HG03039 (cell line): Measurements from ENCODE around the gene DOCK2.
"Not testable (repeated sequence)": the region's sequence is repeated elsewhere in the genome, so short reads cannot be mapped to it uniquely, and the experiment has no call there.

ENCODE experiments used
- ATAC-seq: cut with Tn5 transposase; IDR thresholded peaks from one replicate; pipeline ENCODE4 v1.9.1; 2021; ENCODE audit warnings: mild to moderate bottlenecking, moderate library complexity; ENCODE audit not compliant: unreplicated experiment

Gene DOCK2

GRCh38 chr5:169637085-169637548 is at the start of gene DOCK2:
DOCK2 (plus strand) TSS chr5:169637275; CDS start chr5:169637327, 52 bp downstream.
- peak; percentile 84 for ATAC-seq

GRCh38 chr5:169590602-169591001 is 46.5 kb upstream of the DOCK2 start:
- ATAC-seq = no peak

GRCh38 chr5:169591636-169592035 is 45.4 kb upstream of the DOCK2 start:
- no peak for ATAC-seq

GRCh38 chr5:169592937-169593650 is 44.0 kb upstream of the DOCK2 start:
- no peak for ATAC-seq

- no peak for ATAC-seq
Measured at GRCh38 chr5:169595172-169595820, 41.8 kb upstream of the DOCK2 start.

- ATAC-seq = no peak
Measured at GRCh38 chr5:169599451-169599850, 37.6 kb upstream of the DOCK2 start.

GRCh38 chr5:169602535-169602934 is 34.5 kb upstream of the DOCK2 start:
- ATAC-seq = no peak

- ATAC-seq = no peak
Measured at GRCh38 chr5:169606279-169606678, 30.8 kb upstream of the DOCK2 start.

GRCh38 chr5:169607882-169608281 is 29.2 kb upstream of the DOCK2 start:
- no peak for ATAC-seq

- no peak for ATAC-seq
Measured at GRCh38 chr5:169609716-169610115, 27.4 kb upstream of the DOCK2 start.

GRCh38 chr5:169610606-169611005 is 26.5 kb upstream of the DOCK2 start:
- no peak for ATAC-seq

- ATAC-seq = no peak
Measured at GRCh38 chr5:169615561-169615960, 21.5 kb upstream of the DOCK2 start.

GRCh38 chr5:169624307-169624706 is 12.8 kb upstream of the DOCK2 start:
- not testable (repeated sequence) for ATAC-seq

GRCh38 chr5:169626779-169627178 is 10.3 kb upstream of the DOCK2 start:
- ATAC-seq = no peak

- ATAC-seq = no peak
Measured at GRCh38 chr5:169627551-169627950, 9.5 kb upstream of the DOCK2 start.

GRCh38 chr5:169628892-169629291 is 8.2 kb upstream of the DOCK2 start:
- no peak for ATAC-seq

- ATAC-seq = no peak
Measured at GRCh38 chr5:169629847-169630548, 7.1 kb upstream of the DOCK2 start.

GRCh38 chr5:169631360-169631759 is 5.7 kb upstream of the DOCK2 start:
- no peak for ATAC-seq

- no peak for ATAC-seq
Measured at GRCh38 chr5:169632946-169633345, 4.1 kb upstream of the DOCK2 start.

- no peak for ATAC-seq
Measured at GRCh38 chr5:169634606-169635005, 2.5 kb upstream of the DOCK2 start.

GRCh38 chr5:169635936-169636335 is 1.1 kb upstream of the DOCK2 start:
- ATAC-seq = no peak
